SW 1271 (cell line): Measurements from ENCODE around the gene EIF5B.
A peak's percentile ranks its signal among the peaks of the same experiment; 100 is the strongest.

Source experiments
- DNase-seq, 2 experiments: peaks; one replicate each; lab custom pipeline; 2025; lab: John Stamatoyannopoulos, UW

Gene EIF5B

DNA sequence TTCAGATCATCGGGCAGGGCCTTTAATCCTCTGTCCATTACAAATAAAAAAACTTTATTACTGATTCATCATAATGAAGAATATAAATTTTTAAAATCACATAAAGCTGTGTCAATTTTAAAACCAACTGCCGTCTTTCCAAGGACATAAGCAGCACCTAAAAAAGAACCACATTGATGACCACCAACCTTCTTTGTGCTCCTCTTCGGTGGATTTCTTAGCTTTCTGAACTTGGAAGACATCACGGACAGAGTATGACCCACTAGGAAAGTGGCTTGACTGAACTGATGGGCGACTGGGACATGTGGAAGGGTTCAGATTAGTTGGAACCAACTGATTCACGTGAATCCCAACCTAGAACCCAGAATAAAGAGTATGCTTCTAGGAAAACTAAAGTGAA is 68.9 kb downstream of the EIF5B start:
- DNase-seq: no peak

DNA sequence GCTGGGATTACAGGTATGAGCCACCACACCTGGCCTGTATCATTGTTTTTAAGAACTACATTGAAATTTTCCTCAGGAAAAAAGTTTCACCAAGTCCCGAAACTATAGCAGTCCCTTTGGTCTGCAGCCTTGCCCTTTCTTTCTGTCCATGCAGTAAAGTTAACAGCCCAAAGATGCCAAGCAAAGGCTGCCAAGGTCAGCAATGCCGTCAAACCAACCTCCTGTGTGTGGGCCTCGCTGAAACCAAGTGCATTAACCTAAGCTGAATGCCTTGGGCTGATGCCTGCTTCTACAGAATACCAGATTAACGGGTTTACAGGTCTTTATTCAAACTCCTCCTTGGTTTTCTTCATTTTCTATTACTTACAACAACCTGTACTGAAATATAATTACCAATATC is 73.1 kb downstream of the EIF5B start:
- DNase-seq: no peak

DNA sequence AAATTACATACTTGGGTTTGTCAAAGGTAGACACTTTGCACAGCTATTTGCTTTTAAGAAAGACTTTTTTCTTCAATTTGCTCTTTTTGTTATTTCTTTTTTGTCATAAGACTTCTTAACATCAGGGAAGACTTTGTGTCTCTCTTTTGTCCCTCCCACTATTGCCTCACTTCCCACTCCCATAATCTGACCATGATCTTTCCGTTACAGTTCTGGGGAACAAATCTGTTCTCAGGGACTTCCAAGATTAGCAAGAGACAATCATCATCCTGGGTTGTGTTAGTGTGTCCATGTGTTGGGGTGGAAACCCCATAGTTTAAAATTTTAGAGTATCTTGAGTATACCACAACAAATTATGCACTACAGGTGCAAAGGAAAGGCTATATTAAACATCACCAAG is 77.4 kb downstream of the EIF5B start:
- no peak for DNase-seq

GRCh38 chr2:99417396-99417795 is 80.2 kb downstream of the EIF5B start:
- DNase-seq: no peak

GRCh38 chr2:99420031-99420430 is 82.8 kb downstream of the EIF5B start:
- DNase-seq: peak in 1 of 2 experiments; percentile 25

DNA sequence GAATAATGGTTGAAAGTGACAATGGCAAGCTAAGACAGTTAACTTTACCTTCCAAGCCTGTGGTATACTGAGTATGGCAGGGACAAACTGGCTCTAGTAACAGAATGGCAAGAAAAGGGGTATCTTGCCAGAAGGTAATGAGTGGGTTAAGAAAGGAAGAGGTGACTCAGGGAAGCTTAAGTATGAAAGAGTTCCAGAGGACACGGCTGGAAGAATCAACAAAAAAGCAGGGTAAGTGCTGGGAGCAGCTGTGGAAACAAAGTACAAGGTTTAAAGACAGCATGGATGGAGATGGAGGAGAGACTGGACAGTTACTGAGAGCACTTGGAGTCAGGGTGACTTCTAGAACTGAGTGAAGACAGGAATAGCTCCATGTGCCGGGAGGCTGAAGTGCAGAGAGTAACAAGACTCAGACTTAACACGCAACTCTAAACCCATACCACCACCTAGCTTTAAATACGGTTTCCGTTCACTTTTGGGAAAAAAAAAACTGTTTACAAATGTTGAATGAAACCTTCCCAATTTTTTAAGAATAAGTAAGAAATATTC is 83.6 kb downstream of the EIF5B start:
- DNase-seq: no peak

DNA sequence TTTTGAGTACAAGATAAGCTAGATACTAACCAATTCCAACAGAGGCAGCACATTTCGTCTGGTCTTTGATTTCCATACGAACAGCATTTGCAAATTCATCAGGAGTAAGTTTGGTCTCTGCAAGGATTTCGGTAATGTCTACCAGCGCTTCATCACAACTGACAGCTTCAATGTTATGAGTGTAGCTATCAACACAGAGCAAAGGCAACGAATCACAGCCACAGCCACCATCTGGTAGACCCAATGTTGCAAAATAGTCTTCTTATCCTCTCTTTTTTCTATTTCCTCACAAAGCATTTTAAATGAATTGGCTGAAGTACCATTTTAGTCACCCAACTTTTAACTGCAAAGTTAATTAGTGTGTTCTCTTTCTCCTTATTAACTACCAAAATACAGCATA is 84.3 kb downstream of the EIF5B start:
- no peak for DNase-seq

DNA sequence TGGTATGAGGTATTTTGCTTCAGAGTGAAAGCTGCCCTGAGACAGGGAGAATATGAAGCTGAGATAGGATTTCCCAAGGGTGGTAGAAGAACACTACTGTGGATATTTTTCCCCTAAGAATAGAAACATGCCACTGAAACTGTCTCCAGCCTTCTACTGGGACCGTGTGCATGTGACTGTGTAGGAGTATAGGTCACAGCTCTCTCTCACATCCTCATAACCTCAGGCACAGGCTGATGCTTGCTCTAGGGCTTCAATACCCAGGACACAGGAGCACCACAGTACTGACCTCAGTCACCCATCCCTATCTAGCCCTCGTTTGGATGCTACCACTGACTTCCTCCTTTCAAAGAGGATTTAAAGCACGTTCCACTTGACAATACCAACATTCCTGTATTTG is 85.4 kb downstream of the EIF5B start:
- no peak for DNase-seq

- DNase-seq: no peak
Observed at GRCh38 chr2:99424371-99424770, 87.2 kb downstream of the EIF5B start.

DNA sequence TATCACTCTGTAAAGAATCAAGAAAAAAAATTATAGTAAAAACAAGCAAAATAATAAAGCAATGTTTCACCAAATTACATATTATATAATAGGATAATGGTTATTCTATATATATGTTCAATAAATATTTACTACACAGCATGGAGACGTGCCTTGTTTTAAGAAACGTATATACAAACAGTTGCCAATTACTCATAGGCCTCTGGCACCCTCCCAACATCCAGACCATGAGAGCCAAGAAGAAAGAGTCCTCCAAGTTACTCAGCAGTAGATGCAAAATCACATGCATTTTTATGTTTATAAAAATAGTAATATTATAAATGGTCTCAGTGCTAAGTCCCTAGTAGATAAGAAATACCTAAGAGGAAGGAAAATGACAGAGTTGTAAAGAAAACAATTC is 87.8 kb downstream of the EIF5B start:
- DNase-seq: no peak

DNA sequence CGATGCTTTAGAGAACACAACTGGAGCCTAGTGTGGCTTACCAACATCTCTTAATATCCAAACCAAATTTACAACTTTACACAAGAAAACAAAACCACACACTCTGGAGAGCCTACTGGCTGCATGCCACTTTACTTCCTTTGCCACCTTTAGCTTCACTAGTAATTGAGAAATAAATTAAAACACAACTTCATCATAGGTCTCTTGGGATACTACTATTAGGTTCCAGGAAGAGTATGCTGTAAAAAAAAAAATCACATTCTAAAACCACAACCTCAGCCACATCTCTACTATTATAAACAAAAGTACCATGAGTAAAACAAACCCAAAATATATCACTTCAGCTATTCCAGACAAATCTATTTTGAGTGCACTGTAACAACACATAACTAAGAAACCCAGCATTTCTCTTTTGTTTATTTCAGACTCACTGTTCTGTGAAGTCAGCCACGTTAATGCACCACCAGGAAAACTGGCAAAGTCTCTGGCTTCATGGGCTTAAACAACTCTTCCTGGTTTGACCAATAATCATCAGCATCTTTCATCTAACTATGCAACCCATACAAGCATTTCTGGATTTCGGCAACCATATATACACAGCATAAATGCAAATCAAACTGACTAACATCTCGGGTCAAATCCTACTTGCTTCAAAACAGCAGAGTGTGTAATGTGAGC is 93.6 kb downstream of the EIF5B start:
- no peak for DNase-seq

DNA sequence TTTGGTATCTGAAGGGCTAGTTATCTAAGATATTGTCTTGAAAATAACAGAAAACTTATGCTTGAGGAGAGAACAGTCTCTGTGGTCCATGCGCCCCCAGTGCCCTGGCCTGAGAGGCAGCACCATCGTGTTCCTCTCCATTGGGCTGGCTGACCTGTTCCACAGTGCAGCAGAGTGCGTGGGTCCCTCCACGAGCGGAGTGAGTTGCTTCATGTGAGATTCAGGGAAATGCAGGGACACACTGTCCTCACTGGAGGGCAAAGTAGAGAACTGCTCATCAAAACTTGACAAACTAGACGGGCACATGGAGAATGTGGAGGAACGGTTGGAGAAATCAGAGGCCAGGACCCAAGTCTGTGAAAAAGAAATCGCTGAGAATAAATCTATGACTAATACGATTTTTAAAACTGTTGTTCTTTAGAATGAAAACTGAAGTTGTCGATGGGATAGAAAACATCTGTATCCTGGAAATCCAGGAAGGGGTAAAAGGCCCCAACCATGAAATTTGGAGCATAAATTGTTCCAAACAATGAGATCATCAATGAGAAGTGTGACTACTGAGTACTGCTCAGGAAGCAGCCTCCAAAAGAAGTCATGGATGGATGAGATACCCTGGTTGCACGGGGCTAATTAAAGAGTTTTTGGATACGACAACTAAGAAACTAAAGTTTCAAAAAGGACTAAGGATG is 94.5 kb downstream of the EIF5B start:
- DNase-seq: no peak

DNA sequence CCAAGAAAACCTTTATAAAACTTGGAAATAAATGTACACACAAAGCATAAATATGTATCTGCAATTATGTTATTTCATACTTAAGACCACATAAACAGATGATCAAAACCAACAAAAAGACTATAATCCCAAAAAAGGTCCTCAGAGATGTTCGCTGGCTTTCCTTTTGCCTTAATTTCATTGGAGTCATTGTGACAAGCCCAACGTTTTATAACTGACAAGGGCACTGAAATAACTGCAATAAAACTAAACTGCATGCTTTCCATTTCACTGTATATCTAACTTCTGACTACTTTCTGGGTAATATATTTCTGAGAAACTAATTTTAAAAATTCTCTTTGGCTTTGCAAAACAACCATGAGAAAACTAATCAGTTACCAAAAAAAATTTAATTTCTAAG is 96.2 kb downstream of the EIF5B start:
- no peak for DNase-seq

GRCh38 chr2:99436874-99437273 is 99.7 kb downstream of the EIF5B start:
- DNase-seq: no peak

GRCh38 chr2:99439971-99440505 is 102.8 kb downstream of the EIF5B start:
- DNase-seq: no peak

DNA sequence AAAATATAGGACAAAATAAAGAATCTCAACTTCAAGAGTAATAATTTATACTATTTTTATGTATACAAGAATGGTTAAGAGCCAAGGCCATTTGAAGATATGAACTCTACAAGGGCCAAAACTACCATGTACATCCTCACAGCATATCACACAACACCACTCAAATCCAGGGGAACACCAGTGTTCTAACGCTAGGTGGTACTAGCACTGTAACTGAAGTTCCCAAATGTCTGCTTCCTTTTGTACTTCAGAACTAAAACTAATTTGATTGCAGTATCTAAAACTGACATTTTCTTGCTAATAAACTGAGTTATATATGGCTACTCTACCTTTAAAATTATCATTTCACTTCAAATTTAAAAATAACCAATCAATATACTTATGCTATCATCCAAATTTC is 105.6 kb downstream of the EIF5B start:
- no peak for DNase-seq

DNA sequence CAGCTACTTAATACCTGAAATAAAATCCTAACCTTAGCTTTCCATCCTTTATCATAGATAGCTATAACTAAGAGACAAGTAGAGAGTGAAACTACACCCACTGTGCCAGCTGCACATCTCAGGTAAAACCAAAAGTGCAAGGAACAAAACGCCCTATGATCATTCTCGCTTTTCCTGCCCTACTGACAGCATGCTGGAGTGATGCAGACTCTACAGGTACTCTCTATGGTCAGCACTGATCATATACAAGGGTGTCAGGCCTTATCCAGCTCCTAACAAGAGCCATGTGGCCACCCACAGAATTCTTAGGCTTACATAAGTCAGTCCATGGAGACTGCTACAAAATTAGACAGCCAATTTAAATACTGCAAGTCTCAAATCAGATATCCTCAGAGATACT is 107.0 kb downstream of the EIF5B start:
- DNase-seq: no peak

DNA sequence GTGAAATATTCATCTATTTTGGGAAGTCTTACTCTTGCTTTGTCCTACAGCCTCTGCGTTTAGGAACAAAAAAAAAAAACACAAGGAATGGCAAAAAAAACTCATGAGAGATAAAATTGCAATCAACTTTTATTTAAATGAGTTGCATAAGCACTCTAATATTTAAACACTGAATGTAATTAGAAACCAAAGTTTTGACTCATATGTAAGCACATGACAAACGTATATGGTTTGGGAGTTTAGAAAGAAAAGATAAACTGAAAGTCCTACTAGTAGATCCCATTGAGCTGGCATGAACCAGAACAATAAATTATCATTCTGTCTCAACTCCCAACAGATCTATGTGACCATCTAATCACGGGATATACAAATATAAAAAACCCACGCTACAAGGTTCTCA is 107.9 kb downstream of the EIF5B start:
- no peak for DNase-seq

DNA sequence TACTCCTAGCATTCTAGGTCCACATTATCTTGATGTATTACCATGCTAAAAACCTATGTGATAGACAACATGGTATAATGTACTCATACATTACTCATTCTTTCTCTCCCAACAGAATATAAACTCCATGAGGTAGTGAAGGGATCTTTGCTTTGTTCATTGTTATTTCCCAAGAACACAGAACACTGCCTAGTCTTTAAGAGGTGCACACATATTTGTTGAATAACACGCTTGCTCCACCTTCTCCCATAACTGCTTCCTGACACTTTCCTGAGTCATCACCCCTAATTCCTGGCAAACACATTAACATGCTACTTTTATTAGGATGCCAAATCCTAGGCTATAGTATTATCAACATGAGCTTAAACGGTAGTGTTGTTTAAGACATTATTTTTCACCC is 111.4 kb downstream of the EIF5B start:
- no peak for DNase-seq

- DNase-seq: no peak
Observed at GRCh38 chr2:99450199-99450598, 113.0 kb downstream of the EIF5B start.
